Activated effector memory CD4-positive, alpha-beta T cell treated with anti-CD3 and anti-CD28 coated beads, Interleukin-2, amount 50 U/mL, for 16 hours (primary cell): Measurements from ENCODE around the gene PDHX.
A peak's percentile ranks its signal among the peaks of the same experiment; 100 is the strongest.
"Not testable (repeated sequence)": the region's sequence is repeated elsewhere in the genome, so short reads cannot be mapped to it uniquely, and the experiment has no call there.

Experiments
- DNase-seq: peaks from one replicate; pipeline ENCODE4 v3.0.0-alpha.2; 2020

PDHX gene

DNA sequence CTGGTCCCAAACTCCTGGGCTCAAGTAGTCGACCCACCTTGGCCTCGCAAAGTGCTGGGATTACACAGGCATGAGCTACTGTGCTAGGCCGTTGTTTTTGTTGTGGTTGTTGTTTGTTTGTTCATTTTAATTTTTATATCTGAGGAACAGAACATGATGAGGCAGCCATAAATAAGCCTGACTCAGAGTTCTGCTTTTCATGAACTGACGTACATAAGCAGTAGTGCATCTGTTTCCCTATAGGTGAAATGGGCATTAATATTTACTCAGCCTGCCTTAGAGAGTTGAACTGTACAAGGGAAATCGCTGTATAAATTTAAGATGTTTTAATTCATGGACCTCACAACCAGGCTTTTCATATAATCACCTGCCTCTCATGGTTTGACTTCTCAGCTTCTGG lies 80.5 kb downstream of the PDHX start:
- DNase-seq = no peak

- no peak for DNase-seq
Measured at GRCh38 chr11:34997952-34998528, 81.6 kb downstream of the PDHX start.

DNA sequence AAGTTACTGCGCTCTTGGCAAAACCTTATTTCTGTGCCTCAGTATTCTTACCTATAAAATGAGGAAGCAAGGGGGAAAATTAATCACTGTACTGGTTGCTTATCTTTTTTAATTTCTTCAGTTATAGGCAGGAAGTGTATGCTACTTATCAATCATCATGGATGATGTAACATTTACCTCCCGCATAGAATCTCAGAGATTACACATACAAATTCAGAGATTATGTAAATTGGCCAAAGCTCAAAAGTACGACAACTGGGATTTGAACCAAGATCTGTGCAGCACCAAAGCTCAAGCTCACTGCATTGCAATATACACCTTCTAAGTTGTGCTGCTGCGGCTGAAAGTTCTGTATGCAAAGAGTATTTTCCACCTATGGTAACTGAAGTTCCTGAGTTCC lies 83.0 kb downstream of the PDHX start:
- DNase-seq = no peak

DNA sequence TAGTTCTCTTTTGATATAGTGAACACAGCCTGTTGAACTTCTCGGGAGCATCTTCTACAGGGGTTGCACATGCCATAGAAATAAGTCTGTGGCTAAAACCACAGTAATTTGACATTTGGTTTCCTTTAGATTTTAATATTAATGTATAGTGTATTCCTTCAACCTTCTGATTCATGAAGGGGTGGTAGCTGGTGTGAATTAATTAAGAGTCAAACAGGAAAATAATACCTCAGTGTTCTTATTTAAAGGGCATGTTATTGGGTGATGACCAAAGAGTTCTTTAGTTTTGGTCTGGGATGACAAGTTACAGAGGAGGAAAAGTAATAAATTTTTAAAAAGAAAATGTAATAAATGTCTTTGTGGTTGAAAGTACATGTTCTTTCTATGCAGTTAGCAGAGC lies 86.8 kb downstream of the PDHX start:
- DNase-seq = no peak

DNA sequence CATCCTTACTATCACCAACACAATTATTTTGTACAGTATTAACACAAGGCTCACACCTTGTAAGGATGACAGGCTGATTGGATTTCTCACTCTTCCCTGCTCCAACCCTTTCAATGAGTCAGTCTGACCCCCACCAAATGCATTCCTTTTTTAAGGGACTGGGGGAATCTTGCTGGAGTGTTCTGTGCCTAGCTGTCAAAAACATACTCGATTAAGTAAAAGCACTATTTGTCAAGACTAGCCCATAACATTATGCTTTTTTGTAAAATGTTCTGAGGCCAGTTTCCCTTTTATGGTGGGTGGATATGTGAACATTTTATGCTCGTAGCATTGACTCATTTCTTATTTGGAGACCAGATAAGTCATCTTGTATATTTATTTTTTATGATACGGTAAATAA lies 87.2 kb downstream of the PDHX start:
- DNase-seq = no peak

- DNase-seq = no peak
Measured at GRCh38 chr11:35005141-35005780, 88.8 kb downstream of the PDHX start.

DNA sequence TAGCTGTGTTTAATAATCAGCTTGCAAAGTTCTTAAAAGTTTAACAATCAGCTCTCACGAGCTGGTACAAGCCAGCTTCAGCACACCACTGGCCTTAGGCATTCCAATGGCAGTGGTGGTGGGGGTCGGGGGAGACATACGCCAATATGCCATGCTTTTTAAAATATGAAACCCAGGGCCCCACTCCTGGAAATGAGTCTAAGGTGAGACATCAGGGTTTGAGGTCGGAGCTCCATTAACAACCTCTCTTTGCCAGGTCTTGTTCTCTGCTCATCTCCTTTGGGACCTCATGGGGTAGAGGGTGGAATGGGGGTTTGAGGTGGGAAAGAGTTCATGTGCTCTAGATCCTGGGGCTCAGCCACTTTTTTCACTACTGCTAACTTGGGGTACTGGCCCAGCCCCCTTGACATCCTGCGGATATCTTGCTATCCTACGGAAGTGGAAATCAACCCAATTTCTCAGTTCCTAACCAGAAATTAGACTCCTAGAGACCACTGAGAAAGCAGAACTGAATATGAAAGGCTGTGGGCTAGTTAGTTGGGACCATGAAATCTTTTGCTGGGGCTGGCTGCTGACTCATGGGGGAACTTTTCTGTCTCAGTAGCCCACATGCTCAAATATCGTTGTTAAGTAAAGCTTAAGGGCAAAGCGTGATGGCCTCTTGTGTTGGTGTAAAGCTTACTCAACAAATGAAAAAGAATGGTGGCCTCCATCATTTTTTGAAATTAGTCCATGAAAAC lies 90.1 kb downstream of the PDHX start:
- DNase-seq = peak; percentile 83

GRCh38 chr11:35007277-35007676 lies 90.9 kb downstream of the PDHX start:
- no peak for DNase-seq

GRCh38 chr11:35009191-35009943 lies 92.9 kb downstream of the PDHX start:
- DNase-seq = no peak

DNA sequence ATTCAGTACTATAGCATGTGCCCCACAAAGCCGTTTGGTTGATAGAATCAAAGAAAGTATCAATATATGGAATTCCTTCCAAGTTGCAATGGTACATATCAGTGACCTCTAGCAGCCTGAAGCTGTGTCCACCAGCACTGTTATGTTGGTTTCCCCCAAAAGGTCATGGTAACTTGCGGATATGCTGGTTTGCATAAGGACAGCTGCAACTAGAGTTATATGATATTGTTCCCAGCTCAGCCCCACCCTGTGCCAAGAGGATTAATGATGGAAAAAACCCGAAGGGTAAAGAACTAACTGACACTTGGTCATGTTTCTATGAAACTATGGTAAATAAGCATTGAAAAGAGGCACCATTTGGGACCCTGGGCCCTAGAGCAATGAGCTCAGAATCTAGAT lies 93.5 kb downstream of the PDHX start:
- DNase-seq = no peak

GRCh38 chr11:35010654-35011053 lies 94.2 kb downstream of the PDHX start:
- DNase-seq = no peak

- no peak for DNase-seq
Measured at GRCh38 chr11:35011389-35011788, 95.0 kb downstream of the PDHX start.

- DNase-seq = no peak
Measured at GRCh38 chr11:35011944-35012343, 95.5 kb downstream of the PDHX start.

GRCh38 chr11:35012467-35013191 lies 96.2 kb downstream of the PDHX start:
- DNase-seq = peak; percentile 68

GRCh38 chr11:35013514-35014233 lies 97.3 kb downstream of the PDHX start:
- DNase-seq = no peak

- DNase-seq = no peak
Measured at GRCh38 chr11:35014346-35014745, 97.9 kb downstream of the PDHX start.

GRCh38 chr11:35015621-35016387 lies 99.4 kb downstream of the PDHX start:
- no peak for DNase-seq

DNA sequence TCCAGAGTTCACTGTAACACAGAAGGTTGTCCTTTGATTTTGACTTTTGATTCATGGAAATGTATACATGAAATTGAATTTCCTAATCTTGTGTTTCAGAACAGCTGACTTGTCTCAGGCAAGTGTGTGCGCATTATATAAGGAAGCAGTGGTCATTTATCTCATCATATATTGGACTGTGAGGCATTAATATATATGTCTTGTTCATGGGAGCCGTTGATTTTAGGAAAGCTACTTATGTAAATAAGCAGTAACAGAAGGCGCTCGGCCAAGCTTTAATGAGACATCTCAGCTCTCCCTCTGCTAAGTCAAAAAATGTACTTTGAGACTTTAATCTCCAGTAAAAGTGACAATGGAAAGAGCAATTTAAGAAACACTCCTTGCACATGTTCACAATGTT lies 100.5 kb downstream of the PDHX start:
- no peak for DNase-seq

GRCh38 chr11:35017528-35018342 lies 101.3 kb downstream of the PDHX start:
- no peak for DNase-seq

GRCh38 chr11:35021589-35021988 lies 105.2 kb downstream of the PDHX start:
- no peak for DNase-seq

- not testable (repeated sequence) for DNase-seq
Measured at GRCh38 chr11:35023940-35024339, 107.5 kb downstream of the PDHX start.
